Gastroesophageal sphincter (tissue), 3 donors: ENCODE results near the gene SLC6A12.

Experiments used
- POLR2A ChIP-seq, 2 donors: fragments of 450-650 bp; IDR thresholded peaks; one replicate each; pipeline ENCODE4 v1.6.1; 2017; ENCODE audit warnings: antibody characterized with exemption in 2 of 2, mild to moderate bottlenecking in 2 of 2, moderate library complexity in 1 of 2
- TF ChIP-seq, protein P1 (sequence below), 4 experiments: fragments of 200-600 bp in 2 of 4; fragments of 450-650 bp in 2 of 4; sonication (generic) in 1 of 4; IDR thresholded peaks; one replicate each; pipeline ENCODE4 v1.5.1; 2017 to 2019; ENCODE audit warnings: antibody characterized with exemption in 4 of 4, mild to moderate bottlenecking in 2 of 4, moderate library complexity in 2 of 4

DNA sequence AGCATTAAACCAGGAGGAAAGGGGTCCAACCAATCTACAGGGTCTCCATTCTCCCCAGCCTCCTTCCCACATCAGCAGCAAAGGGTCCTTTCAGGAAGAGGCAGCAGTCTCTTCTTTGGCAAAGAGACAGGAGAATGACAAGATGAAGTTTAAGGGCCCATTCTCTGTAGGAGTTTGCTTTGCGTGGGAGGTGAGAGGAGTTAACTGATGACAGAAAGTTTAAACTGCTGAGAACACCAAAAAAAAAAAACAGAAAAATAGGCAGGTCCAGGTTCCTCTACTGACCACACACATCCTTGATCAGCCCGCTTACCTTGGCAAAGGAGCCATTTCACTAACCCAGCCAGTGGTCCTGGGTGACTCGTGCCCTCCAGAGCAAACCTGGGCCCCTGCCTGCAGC, 43.0 kb upstream of the SLC6A12 start:
- TF ChIP-seq, protein P1, sequence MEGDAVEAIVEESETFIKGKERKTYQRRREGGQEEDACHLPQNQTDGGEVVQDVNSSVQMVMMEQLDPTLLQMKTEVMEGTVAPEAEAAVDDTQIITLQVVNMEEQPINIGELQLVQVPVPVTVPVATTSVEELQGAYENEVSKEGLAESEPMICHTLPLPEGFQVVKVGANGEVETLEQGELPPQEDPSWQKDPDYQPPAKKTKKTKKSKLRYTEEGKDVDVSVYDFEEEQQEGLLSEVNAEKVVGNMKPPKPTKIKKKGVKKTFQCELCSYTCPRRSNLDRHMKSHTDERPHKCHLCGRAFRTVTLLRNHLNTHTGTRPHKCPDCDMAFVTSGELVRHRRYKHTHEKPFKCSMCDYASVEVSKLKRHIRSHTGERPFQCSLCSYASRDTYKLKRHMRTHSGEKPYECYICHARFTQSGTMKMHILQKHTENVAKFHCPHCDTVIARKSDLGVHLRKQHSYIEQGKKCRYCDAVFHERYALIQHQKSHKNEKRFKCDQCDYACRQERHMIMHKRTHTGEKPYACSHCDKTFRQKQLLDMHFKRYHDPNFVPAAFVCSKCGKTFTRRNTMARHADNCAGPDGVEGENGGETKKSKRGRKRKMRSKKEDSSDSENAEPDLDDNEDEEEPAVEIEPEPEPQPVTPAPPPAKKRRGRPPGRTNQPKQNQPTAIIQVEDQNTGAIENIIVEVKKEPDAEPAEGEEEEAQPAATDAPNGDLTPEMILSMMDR (IDR thresholded peaks at IDR 0.05): no peak
- no peak for TF ChIP-seq POLR2A (IDR thresholded peaks at IDR 0.05)
